GM12878 (cell line): ENCODE data around the gene TEX264. TPM values are rescaled to one million over a fixed set of nuclear protein-coding genes. Genes with fewer than 3 reads are reported as not detected.

ENCODE experiments used
- ATAC-seq: fragments of 200-7000 bp; cut with Tn5 transposase; 3 replicates; pipeline ENCODE4 v1.9.1; 2020; ENCODE audit warnings: mild to moderate bottlenecking, moderate library complexity
- BruUV-seq: library from RNA; stranded (reverse); fragments of 400-500 nt; replicated peaks from 2 replicates; lab custom pipeline; 2021; lab: Mats Ljungman, UMichigan
- CTCF ChIA-PET: fragments of 300-600 bp; sonication (Branson Sonifier 250); formaldehyde crosslinking; extraction: SDS; loops from one replicate; lab custom pipeline; 2021; ENCODE audit warnings: inconsistent platforms; lab: Yijun Ruan, JAX
- POLR2A ChIA-PET: fragments of 350-600 bp; formaldehyde crosslinking; extraction: SDS; loops from one replicate; lab custom pipeline; 2021; ENCODE audit warnings: inconsistent platforms; lab: Charles Lee
- RAD21 ChIA-PET: fragments of 300-600 bp; sonication (Branson Sonifier 250); formaldehyde crosslinking; loops from one replicate; lab custom pipeline; 2023; ENCODE audit warnings: antibody characterized with exemption; ENCODE audit not compliant: unreplicated experiment; lab: Charles Lee
- SMC1A ChIA-PET: fragments of 300-600 bp; sonication (Branson Sonifier 250); formaldehyde crosslinking; loops from one replicate; lab custom pipeline; 2023; ENCODE audit not compliant: unreplicated experiment, uncharacterized antibody; lab: Charles Lee
- DNase-seq: peaks from one replicate; pipeline ENCODE4 v3.0.0-alpha.2; 2011; ENCODE audit warnings: low read depth, low spot score
- FAIRE-seq: peaks from 3 replicates; lab custom pipeline; 2011; peaks lifted over from hg19 to GRCh38; lab: Jason Lieb, UNC
- H2AFZ ChIP-seq: 2 replicates; pipeline ENCODE4 v1.6.0; 2011; ENCODE audit warnings: low read depth, low read length, control low read depth; ENCODE audit not compliant: control insufficient read depth
- H3K27ac ChIP-seq: 2 replicates; pipeline ENCODE4 v1.5.1; 2011; ENCODE audit warnings: control low read depth; ENCODE audit not compliant: control insufficient read depth, insufficient read depth
- H3K27me3 ChIP-seq, 2 experiments: replicated peaks in 1 of 2; 2 replicates each; pipeline versions ENCODE4 v1.6.0 to v1.6.1; 2011; ENCODE audit warnings: low read length in 1 of 2; ENCODE audit not compliant: control insufficient read depth in 2 of 2, insufficient read depth in 2 of 2
- H3K36me3 ChIP-seq, 2 experiments: 2 replicates each; pipeline ENCODE4 v1.5.1; 2011; ENCODE audit warnings: low read length in 1 of 2; ENCODE audit not compliant: control insufficient read depth in 2 of 2, insufficient read depth in 2 of 2
- H3K4me1 ChIP-seq: 2 replicates; pipeline ENCODE4 v1.6.1; 2011; ENCODE audit warnings: mild to moderate bottlenecking, low read length, moderate library complexity, mixed read lengths; ENCODE audit not compliant: control insufficient read depth, insufficient read depth
- H3K4me2 ChIP-seq: 2 replicates; pipeline ENCODE4 v1.6.0; 2011; ENCODE audit warnings: control low read depth; ENCODE audit not compliant: control insufficient read depth, insufficient read depth
- H3K4me3 ChIP-seq: fragments of 200-600 bp; sonication (generic); 2 replicates; pipeline ENCODE4 v1.5.1; 2016
- H3K79me2 ChIP-seq: 2 replicates; pipeline ENCODE4 v1.6.0; 2011; ENCODE audit warnings: low read length; ENCODE audit not compliant: control insufficient read depth, insufficient read depth
- H3K9ac ChIP-seq: 2 replicates; pipeline ENCODE4 v1.8.0; 2011; ENCODE audit warnings: low read length, control low read depth, mixed read lengths; ENCODE audit not compliant: control insufficient read depth, insufficient read depth
- H3K9me3 ChIP-seq: replicated peaks from 3 replicates; pipeline ENCODE4 v1.5.1; 2011; ENCODE audit warnings: mild to moderate bottlenecking, low read length; ENCODE audit not compliant: control insufficient read depth, insufficient read depth
- H4K20me1 ChIP-seq: 2 replicates; pipeline ENCODE4 v1.6.0; 2011; ENCODE audit not compliant: control insufficient read depth, insufficient read depth
- CBFB ChIP-seq: IDR thresholded peaks from 2 replicates; pipeline ENCODE4 v1.6.1; 2016; ENCODE audit warnings: antibody characterized with exemption, low read depth
- CHD2 ChIP-seq: IDR thresholded peaks from 2 replicates; pipeline ENCODE4 v1.6.1; 2011; ENCODE audit warnings: low read depth, low read length, improper control_type of control experiment, borderline replicate concordance
- E2F8 ChIP-seq: fragments of 450-650 bp; IDR thresholded peaks from 2 replicates; pipeline ENCODE4 v1.6.1; 2018; ENCODE audit warnings: mild to moderate bottlenecking, low read depth, moderate library complexity; ENCODE audit not compliant: partially characterized antibody
- EGR1 ChIP-seq, 2 experiments: IDR thresholded peaks; 1 replicate in 1 of 2; 2 replicates in 1 of 2; pipeline ENCODE4 v1.6.1; 2011 to 2012; ENCODE audit warnings: low read depth in 2 of 2, low read length in 2 of 2, borderline replicate concordance in 1 of 2, mild to moderate bottlenecking in 1 of 2, moderate library complexity in 1 of 2
- FOXK2 ChIP-seq: fragments of 450-650 bp; IDR thresholded peaks from 2 replicates; pipeline ENCODE4 v1.6.1; 2017; ENCODE audit warnings: mild to moderate bottlenecking, moderate library complexity
- HDAC2 ChIP-seq: fragments of 200-600 bp; sonication (generic); IDR thresholded peaks from 2 replicates; pipeline ENCODE4 v1.6.1; 2017
- IKZF2 ChIP-seq, 2 experiments: fragments of 450-650 bp; IDR thresholded peaks; 2 replicates each; pipeline ENCODE4 v1.6.1; 2017; ENCODE audit warnings: mild to moderate bottlenecking in 2 of 2, moderate library complexity in 2 of 2
- MYB ChIP-seq: fragments of 150-350 bp; IDR thresholded peaks from 2 replicates; pipeline ENCODE4 v1.6.1; 2014; ENCODE audit warnings: mild to moderate bottlenecking, low read depth, low read length, borderline replicate concordance
- NFYB ChIP-seq: IDR thresholded peaks from 2 replicates; pipeline ENCODE4 v1.6.1; 2011; ENCODE audit warnings: low read depth, mild to moderate bottlenecking, low read length, improper control_type of control experiment, moderate library complexity; ENCODE audit not compliant: insufficient read depth
- RUNX3 ChIP-seq: IDR thresholded peaks from 2 replicates; pipeline ENCODE4 v1.6.1; 2012; ENCODE audit warnings: low read length, inconsistent platforms
- SIN3A ChIP-seq: IDR thresholded peaks from 2 replicates; pipeline ENCODE4 v1.6.1; 2012; ENCODE audit warnings: low read depth, low read length, improper control_type of control experiment
- ZNF384 ChIP-seq: IDR thresholded peaks from 2 replicates; pipeline ENCODE4 v1.6.1; 2012; ENCODE audit warnings: low read depth, mild to moderate bottlenecking, low read length, improper control_type of control experiment, borderline replicate concordance
- WGBS: methylation state at CpG from one replicate; pipeline ENCODE4 v1.1.6; 2016; ENCODE audit warnings: low lambda C conversion rate; ENCODE audit not compliant: insufficient replicate concordance, insufficient coverage; ENCODE audit errors: missing lambda C conversion rate; 5-methylcytosine and 5-hydroxymethylcytosine counted together
- in situ Hi-C: fragments of 300-500 bp; cut with MboI; formaldehyde crosslinking; loops from 9 replicates; pipeline ENCODE4 v1.14.3; 2018; ENCODE audit warnings: mixed read lengths
- intact Hi-C: fragments of 100-400 bp; cut with micrococcal nuclease; formaldehyde crosslinking; loops from one replicate; pipeline ENCODE4 v1.14.2; 2022; ENCODE audit not compliant: unreplicated experiment
- polyA plus RNA-seq, 11 experiments: library from polyadenylated mRNA; depleted of rRNA in 4 of 11; unstranded in 6 of 11; stranded (reverse) in 5 of 11; fragments of >200 nt; fragmentation: Nextera tagmentation in 4 of 11; fragmentation: Illumina TruSeq in 1 of 11; extraction: Ambion mirVana in 4 of 11; extraction: Trizol in 1 of 11; gene quantifications; 1 replicate in 1 of 11; 2 replicates in 10 of 11; pipeline versions ENCODE4 v1.2.1 to v1.2.3, GENCODE V29; 2011 to 2016; ENCODE audit warnings: inconsistent platforms in 2 of 11, missing spikeins in 2 of 11, low read depth in 1 of 11
- total RNA-seq, 4 experiments: library from RNA; depleted of rRNA in 3 of 4; stranded (reverse); fragments of >200 nt in 3 of 4; fragmentation: Illumina TruSeq in 1 of 4; extraction: Trizol in 1 of 4; gene quantifications; 2 replicates each; pipeline versions ENCODE4 v1.2.1 to v1.2.3, GENCODE V29; 2013 to 2021
- TF ChIP-seq, protein P1 (sequence below): IDR thresholded peaks from 2 replicates; pipeline ENCODE4 v1.6.1; 2012; ENCODE audit warnings: mild to moderate bottlenecking, low read depth, low read length

The TEX264 gene
- total and polyA plus RNA-seq, 10 of the 15 experiments (the other 5 are each of a cell fraction or from before 2014, with no cell fraction given), result 3.6 to 63.0 (median 52.4) TPM

GRCh38 chr3:51698209-51698608, 27.2 kb downstream of the TEX264 start (continued):
- TF ChIP-seq EGR1 (IDR thresholded peaks at IDR 0.05; ENCODE audit: borderline replicate concordance in 1 of 2, low read depth in 2 of 2, low read length in 2 of 2), result no peak
- no peak for TF ChIP-seq NFYB
- no peak for TF ChIP-seq SIN3A
- TF ChIP-seq ZNF384, result no peak
- TF ChIP-seq CHD2, result no peak
- no peak for TF ChIP-seq RUNX3

GRCh38 chr3:51700403-51700802, 29.4 kb downstream of the TEX264 start:
- ChIA-PET POLR2A (no interaction called here), SMC1A (no interaction called here), RAD21 (no interaction called here), CTCF (no interaction called here)
- 92% methylated on average over 2 of the region's 2 CpGs for WGBS
- DNase-seq, result no peak
- peaks cover 3 to 35% of the 10 kb centered on the region in 2 experiments; a peak in 3 of 4 replicates for H3K36me3 ChIP-seq
- TF ChIP-seq E2F8 (no peak), MYB (no peak), HDAC2 (no peak), IKZF2 (IDR thresholded peaks at IDR 0.05) (no peak), FOXK2 (no peak), CBFB (no peak)
- TF ChIP-seq, protein P1, sequence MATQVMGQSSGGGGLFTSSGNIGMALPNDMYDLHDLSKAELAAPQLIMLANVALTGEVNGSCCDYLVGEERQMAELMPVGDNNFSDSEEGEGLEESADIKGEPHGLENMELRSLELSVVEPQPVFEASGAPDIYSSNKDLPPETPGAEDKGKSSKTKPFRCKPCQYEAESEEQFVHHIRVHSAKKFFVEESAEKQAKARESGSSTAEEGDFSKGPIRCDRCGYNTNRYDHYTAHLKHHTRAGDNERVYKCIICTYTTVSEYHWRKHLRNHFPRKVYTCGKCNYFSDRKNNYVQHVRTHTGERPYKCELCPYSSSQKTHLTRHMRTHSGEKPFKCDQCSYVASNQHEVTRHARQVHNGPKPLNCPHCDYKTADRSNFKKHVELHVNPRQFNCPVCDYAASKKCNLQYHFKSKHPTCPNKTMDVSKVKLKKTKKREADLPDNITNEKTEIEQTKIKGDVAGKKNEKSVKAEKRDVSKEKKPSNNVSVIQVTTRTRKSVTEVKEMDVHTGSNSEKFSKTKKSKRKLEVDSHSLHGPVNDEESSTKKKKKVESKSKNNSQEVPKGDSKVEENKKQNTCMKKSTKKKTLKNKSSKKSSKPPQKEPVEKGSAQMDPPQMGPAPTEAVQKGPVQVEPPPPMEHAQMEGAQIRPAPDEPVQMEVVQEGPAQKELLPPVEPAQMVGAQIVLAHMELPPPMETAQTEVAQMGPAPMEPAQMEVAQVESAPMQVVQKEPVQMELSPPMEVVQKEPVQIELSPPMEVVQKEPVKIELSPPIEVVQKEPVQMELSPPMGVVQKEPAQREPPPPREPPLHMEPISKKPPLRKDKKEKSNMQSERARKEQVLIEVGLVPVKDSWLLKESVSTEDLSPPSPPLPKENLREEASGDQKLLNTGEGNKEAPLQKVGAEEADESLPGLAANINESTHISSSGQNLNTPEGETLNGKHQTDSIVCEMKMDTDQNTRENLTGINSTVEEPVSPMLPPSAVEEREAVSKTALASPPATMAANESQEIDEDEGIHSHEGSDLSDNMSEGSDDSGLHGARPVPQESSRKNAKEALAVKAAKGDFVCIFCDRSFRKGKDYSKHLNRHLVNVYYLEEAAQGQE, result no peak
- no peak overlapping the region for H3K4me3 ChIP-seq
- no peak overlapping the region for H3K4me2 ChIP-seq
- no peak for FAIRE-seq
- H3K9me3 ChIP-seq, result no peaks in the 10 kb centered on the region
- BruUV-seq, result no TSS peak
- in situ Hi-C loops (no loop called here), intact Hi-C loops (no loop called here)
- no peaks in the 10 kb centered on the region for H3K4me1 ChIP-seq
- no peak overlapping the region for H3K9ac ChIP-seq
- no peaks in the 10 kb centered on the region for H4K20me1 ChIP-seq
- no peaks in the 10 kb centered on the region for H3K27me3 ChIP-seq
- H2AFZ ChIP-seq, result no peak overlapping the region
- no peaks in the 10 kb centered on the region for H3K79me2 ChIP-seq
- no peak overlapping the region for H3K27ac ChIP-seq
- no peak for ATAC-seq
